GM12891 (cell line): ENCODE measurements around the gene GGTA1.

ENCODE experiments used
- PAX5 ChIP-seq: IDR thresholded peaks from 2 replicates; pipeline ENCODE4 v1.6.1; 2011; ENCODE audit warnings: low read length, moderate library complexity, mild to moderate bottlenecking; ENCODE audit not compliant: insufficient read depth, severe bottlenecking
- POLR2A ChIP-seq: IDR thresholded peaks from 2 replicates; pipeline ENCODE4 v1.6.1; 2011; ENCODE audit warnings: low read depth, low read length, control low read depth
- POLR2AphosphoS5 ChIP-seq: IDR thresholded peaks from 2 replicates; pipeline ENCODE4 v1.6.1; 2011; ENCODE audit warnings: low read depth, low read length, control low read depth
- POU2F2 ChIP-seq: IDR thresholded peaks from 2 replicates; pipeline ENCODE4 v1.6.1; 2011; ENCODE audit warnings: low read depth, mild to moderate bottlenecking, control low read depth, low read length, moderate library complexity
- SPI1 ChIP-seq: IDR thresholded peaks from 2 replicates; pipeline ENCODE4 v1.6.1; 2011; ENCODE audit warnings: low read depth, low read length, control low read depth
- TAF1 ChIP-seq: IDR thresholded peaks from 2 replicates; pipeline ENCODE4 v1.6.1; 2011; ENCODE audit warnings: low read depth, low read length, control low read depth

- no peak for TF ChIP-seq POLR2A
- no peak for TF ChIP-seq TAF1
- TF ChIP-seq SPI1 = no peak
- no peak for TF ChIP-seq POLR2AphosphoS5
- no peak for TF ChIP-seq POU2F2
- no peak for TF ChIP-seq PAX5
These were observed 45.7 kb upstream of the GGTA1 start for GRCh38 chr9:121545150-121545874.
